SK-N-DZ (cell line): ENCODE data around the gene STXBP5L.
A peak's percentile ranks its signal among the peaks of the same experiment; 100 is the strongest.
"Not testable (repeated sequence)": the region's sequence is repeated elsewhere in the genome, so short reads cannot be mapped to it uniquely, and the experiment has no call there.

Experiments
- DNase-seq: peaks from one replicate; pipeline ENCODE4 v3.0.0-alpha.2; 2015; ENCODE audit warnings: low spot score

The STXBP5L gene

GRCh38 chr3:121018917-121019321 lies 110.9 kb downstream of the STXBP5L start:
- no peak for DNase-seq

GRCh38 chr3:121063628-121064027 lies 155.6 kb downstream of the STXBP5L start:
- DNase-seq = no peak

- DNase-seq = no peak
These were observed 156.1 kb downstream of the STXBP5L start for GRCh38 chr3:121064121-121064520.

GRCh38 chr3:121072133-121072532 lies 164.1 kb downstream of the STXBP5L start:
- DNase-seq = no peak

- no peak for DNase-seq
These were observed 165.0 kb downstream of the STXBP5L start for GRCh38 chr3:121073011-121073410.

- DNase-seq = no peak
These were observed 167.2 kb downstream of the STXBP5L start for GRCh38 chr3:121075191-121075590.

GRCh38 chr3:121078378-121079101 lies 170.5 kb downstream of the STXBP5L start:
- DNase-seq = not testable (repeated sequence)

GRCh38 chr3:121096953-121097352 lies 188.9 kb downstream of the STXBP5L start:
- no peak for DNase-seq

- not testable (repeated sequence) for DNase-seq
These were observed 203.1 kb downstream of the STXBP5L start for GRCh38 chr3:121111086-121111485.

- peak; percentile 10 for DNase-seq
These were observed 204.1 kb downstream of the STXBP5L start for GRCh38 chr3:121111914-121112612.

- DNase-seq = no peak
These were observed 218.2 kb downstream of the STXBP5L start for GRCh38 chr3:121126033-121126706.

- DNase-seq = no peak
These were observed 218.7 kb downstream of the STXBP5L start for GRCh38 chr3:121126707-121127035.

- peak; percentile 4 for DNase-seq
These were observed 244.6 kb downstream of the STXBP5L start for GRCh38 chr3:121152573-121152972.

GRCh38 chr3:121153851-121154250 lies 245.8 kb downstream of the STXBP5L start:
- no peak for DNase-seq

GRCh38 chr3:121155028-121155427 lies 247.0 kb downstream of the STXBP5L start:
- DNase-seq = no peak

GRCh38 chr3:121165397-121165837 lies 257.4 kb downstream of the STXBP5L start:
- no peak for DNase-seq

GRCh38 chr3:121167374-121168139 lies 259.6 kb downstream of the STXBP5L start:
- DNase-seq = no peak

- DNase-seq = no peak
These were observed 267.1 kb downstream of the STXBP5L start for GRCh38 chr3:121175083-121175482.

GRCh38 chr3:121190626-121191025 lies 282.6 kb downstream of the STXBP5L start:
- not testable (repeated sequence) for DNase-seq

- DNase-seq = no peak
These were observed 294.6 kb downstream of the STXBP5L start for GRCh38 chr3:121202573-121202972.

GRCh38 chr3:121223116-121223515 lies 315.1 kb downstream of the STXBP5L start:
- no peak for DNase-seq

- DNase-seq = no peak
These were observed 321.0 kb downstream of the STXBP5L start for GRCh38 chr3:121228971-121229370.
